ENCODE data around the gene PIBF1.

DNA sequence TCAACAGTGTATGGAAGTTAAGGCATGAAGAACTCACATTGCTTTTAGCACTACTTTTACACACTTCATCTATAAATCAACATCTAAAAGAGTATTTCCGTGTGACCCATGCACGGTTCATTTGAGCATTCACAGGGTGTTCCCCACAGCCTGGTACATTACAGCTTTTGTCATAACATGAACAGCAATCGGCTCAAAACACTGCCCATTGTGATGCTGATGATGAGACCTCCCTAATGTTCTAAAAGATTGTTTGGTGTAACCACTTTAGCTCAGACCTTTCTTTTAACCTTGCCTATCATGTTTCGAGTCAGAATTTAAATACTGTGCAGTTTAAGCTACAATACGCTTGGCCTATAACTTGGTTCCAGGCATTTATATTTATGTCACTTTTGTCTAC is 272.8 kb downstream of the PIBF1 start:
- TF ChIP-seq SUZ12 (IDR thresholded peaks at IDR 0.05; ENCODE audit: unreplicated experiment), result no peak
- TF ChIP-seq POLR2AphosphoS5 (IDR thresholded peaks at IDR 0.05; ENCODE audit: low read length), result no peak
- TF ChIP-seq CHD4 (IDR thresholded peaks at IDR 0.05), result no peak
- no peak for TF ChIP-seq EP300 (IDR thresholded peaks at IDR 0.05; ENCODE audit: borderline replicate concordance in 1 of 2, control insufficient read depth in 1 of 2, low read depth in 2 of 2, low read length in 2 of 2)
- no peak for TF ChIP-seq FOS (IDR thresholded peaks at IDR 0.05; ENCODE audit: borderline replicate concordance, extremely low read depth, insufficient read length)
- TF ChIP-seq HDAC6 (IDR thresholded peaks at IDR 0.05; ENCODE audit: unreplicated experiment), result no peak
- TF ChIP-seq, protein P1, sequence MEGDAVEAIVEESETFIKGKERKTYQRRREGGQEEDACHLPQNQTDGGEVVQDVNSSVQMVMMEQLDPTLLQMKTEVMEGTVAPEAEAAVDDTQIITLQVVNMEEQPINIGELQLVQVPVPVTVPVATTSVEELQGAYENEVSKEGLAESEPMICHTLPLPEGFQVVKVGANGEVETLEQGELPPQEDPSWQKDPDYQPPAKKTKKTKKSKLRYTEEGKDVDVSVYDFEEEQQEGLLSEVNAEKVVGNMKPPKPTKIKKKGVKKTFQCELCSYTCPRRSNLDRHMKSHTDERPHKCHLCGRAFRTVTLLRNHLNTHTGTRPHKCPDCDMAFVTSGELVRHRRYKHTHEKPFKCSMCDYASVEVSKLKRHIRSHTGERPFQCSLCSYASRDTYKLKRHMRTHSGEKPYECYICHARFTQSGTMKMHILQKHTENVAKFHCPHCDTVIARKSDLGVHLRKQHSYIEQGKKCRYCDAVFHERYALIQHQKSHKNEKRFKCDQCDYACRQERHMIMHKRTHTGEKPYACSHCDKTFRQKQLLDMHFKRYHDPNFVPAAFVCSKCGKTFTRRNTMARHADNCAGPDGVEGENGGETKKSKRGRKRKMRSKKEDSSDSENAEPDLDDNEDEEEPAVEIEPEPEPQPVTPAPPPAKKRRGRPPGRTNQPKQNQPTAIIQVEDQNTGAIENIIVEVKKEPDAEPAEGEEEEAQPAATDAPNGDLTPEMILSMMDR (IDR thresholded peaks at IDR 0.05 in 2 of 3, conservative IDR thresholded peaks at IDR 0.05 in 1 of 3; ENCODE audit: control insufficient read depth in 2 of 3, extremely low read depth in 1 of 3, insufficient read depth in 1 of 3, low read depth in 3 of 3, low read length in 3 of 3), result no peak
- no peak for TF ChIP-seq NFIC (IDR thresholded peaks at IDR 0.05; ENCODE audit: low read depth, low read length)
- no peak for TF ChIP-seq IRF5 (IDR thresholded peaks at IDR 0.05; ENCODE audit: borderline replicate concordance)
- no peak for TF ChIP-seq RELA (IDR thresholded peaks at IDR 0.05; ENCODE audit: borderline replicate concordance, partially characterized antibody)
- TF ChIP-seq MYC (IDR thresholded peaks at IDR 0.05; ENCODE audit: insufficient read depth, insufficient read length, insufficient replicate concordance, low read length, severe bottlenecking), result no peak
- TF ChIP-seq SIX5 (IDR thresholded peaks at IDR 0.05; ENCODE audit: low read depth, low read length, severe bottlenecking), result no peak

Data from GM12878 (cell line).